8988T (cell line): Measurements from ENCODE around the gene ZNF286A.
"Not testable (repeated sequence)": the region's sequence is repeated elsewhere in the genome, so short reads cannot be mapped to it uniquely, and the experiment has no call there.

Source experiments
- DNase-seq: peaks from one replicate; pipeline ENCODE4 v3.0.0; 2011

The ZNF286A gene

DNA sequence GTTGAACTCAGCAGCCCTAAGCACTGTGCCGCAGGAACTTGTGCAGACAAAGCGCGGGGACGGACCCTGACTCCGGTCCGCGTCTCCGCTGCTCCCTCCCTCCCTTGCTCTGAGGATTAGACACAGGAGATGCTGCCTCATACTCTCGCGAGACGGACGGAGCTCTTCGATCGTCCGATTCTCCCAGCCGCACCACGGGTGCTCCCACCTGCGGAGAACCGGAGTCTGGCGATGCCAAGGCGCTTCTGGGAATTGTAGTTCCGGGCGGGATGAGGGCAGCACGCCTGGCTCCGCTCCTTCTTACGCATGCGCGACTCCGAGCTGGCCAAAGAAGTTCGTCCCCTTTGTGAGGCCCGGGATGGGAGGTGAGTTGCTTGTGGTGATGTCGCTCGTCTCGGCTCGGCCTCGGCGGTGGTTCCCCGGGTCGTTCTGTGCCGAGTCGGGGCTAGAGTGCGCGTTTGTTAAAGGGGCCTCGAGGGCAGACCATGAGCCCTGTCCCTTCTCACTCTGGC, at the start of gene ZNF286A:
Gene ZNF286A, plus strand, starts transcription at position 340 of the 512 bp plus-strand sequence. CDS start 578 bp downstream, outside the sequence.
- peak; percentile 66 for DNase-seq

DNA sequence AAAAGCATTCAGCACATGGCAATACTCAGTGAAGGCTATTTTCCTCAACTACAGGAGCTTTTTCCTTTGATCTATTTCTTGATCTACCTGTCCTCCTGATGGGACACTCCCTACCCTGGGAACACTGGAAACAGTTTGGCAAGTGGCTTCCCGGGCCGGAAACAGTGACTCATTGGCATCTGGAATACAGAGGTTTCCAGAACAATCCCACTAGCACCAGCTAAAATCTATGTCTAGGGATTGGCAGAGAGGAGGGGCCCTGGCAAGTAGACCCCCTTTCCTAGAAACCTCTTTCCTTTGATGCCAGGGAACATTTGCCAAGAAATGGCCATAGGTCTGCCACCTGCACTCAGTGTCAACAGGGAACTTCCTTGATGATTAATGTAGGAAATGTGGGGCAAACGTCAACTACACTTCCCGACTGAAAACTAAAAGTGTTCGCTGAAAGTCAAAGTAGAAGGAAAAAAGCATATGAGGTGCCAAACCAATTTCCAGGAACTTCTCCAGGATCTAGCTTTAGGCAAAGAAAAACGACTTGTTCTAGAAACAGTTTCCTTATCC, 49.6 kb upstream of the ZNF286A start:
- no peak for DNase-seq

DNA sequence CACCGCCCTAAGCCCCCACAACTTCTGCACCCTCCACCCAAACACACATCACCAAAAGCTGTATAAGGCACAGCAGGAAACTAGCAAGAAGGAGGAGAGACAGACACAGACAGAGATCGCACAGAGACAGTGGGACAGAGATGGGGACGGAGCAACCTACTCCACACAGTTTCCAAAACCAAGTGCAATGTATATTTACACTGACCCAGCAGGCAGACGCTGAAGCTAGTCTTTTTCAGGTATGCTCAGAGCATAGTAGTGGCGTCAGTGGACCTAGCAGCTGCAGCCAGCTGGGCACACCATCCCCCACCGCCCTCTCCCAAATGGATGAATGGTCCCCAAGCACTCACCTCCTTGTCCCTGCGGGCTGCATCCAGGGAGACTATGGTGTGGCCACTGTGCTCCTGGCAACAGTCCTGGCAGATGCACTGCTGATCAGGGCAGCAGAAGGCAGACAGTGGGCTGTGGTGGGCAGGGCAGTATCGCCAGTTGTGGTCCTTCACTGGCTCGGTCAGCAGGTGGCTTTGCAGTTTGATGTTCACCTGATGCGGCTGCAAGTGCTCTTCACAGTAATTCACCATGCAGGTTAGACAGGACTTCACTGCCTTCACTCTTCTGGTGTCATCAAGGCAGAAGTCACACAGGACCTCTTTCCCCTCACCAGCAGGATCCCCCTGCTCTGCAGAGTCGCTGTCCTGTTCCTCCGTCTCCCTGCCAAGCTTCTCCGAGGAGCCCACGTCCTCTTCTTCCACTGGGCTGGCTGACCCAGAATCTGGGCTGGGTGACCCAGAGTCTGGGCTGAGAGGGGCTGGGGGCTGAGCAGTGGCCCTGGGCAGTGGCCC, 48.6 kb upstream of the ZNF286A start:
- DNase-seq = no peak

DNA sequence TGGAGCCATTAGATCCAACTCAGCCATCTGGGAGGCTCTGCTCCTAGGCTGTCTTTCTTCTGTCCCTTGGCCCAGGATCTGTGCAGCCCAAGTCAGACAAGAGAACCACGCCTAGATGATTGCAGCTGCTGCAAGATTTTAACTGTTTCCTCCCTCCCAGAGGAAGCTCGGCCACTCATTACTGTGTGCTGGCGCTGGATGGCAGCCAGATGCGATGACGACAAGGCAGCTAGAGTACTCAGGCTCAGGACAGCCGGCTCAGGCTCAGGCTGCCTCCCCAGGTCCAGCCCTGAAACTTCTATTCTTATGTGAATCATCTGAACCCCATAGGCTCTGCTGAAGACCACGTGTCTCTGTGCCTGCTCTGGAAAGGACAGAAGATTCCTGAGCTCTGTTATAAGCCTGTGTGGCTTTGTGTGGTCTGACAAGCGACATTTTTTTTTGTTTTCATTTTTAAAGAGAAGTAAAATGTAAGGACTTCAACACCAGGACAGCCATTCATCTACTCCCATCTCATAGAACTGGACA, 47.9 kb upstream of the ZNF286A start:
- peak; percentile 53 for DNase-seq

DNA sequence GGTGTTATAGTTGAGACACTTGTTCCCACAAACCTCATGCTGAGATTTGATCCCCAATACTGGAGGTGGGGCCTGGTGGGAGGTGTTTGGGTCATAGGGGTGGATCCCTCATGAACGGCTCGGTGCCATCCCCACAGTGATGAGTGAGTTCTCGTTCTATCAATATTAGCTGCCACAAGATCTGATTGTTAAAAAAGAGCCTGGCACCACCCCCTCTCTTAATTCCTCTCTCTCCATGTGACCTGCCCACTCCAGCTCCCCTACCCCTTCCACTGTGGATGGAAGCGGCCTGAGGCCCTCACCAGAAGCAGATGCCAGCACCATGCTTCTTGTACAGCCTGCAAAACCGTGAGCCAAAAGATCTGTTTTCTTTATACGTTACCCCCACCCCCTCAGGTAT, 46.6 kb upstream of the ZNF286A start:
- no peak for DNase-seq

DNA sequence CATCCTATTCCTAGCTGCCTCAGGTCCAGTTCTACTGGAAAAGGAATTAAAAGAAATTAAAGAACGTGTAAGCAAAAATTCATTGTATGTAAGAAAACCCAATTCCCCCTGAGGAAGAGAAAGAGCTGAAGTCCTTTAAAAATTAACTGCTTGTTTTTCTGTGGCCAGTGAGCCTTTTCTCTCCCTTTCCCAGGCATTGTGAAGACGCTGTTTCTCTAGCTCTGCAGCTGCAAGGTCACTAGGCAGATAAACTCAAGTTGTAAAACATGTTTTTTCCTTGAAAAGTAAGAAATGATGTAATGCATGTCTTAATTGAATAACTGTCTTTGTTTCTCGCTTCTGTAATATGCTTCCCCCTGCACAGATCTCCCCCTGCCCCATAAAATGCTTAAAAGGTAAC, 45.2 kb upstream of the ZNF286A start:
- not testable (repeated sequence) for DNase-seq

DNA sequence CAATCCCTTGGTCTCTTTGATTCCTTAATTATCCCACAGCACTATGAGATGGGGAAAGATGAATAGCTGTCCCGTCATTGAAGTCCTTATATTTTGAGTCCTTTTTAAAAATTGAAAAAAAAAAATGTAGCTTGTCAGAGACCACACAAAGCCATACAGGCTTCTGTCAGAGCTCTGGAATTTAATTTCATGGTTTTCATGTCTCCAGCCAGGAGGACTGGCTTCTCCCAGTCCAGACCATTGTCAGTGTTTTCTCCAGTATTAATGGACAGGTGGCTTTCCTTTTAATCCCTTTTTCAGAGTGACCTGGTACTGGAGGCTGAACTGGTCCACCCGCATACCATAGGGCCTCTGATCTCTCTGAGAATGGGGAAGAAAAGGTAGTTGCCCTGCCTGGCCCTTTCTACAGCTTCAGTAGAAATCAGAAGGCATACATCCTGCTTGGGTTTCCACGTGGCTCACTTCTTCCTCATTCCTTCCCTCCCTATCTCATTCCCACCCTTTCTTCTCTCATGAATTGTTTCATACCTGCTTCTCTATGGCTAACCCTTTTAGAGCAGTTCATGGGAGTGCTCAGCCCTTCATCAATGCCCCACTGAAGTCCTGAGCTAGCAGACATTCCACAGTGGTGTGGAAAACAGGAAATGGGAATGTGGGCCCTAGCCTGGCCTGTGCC, 44.5 kb upstream of the ZNF286A start:
- DNase-seq = no peak

DNA sequence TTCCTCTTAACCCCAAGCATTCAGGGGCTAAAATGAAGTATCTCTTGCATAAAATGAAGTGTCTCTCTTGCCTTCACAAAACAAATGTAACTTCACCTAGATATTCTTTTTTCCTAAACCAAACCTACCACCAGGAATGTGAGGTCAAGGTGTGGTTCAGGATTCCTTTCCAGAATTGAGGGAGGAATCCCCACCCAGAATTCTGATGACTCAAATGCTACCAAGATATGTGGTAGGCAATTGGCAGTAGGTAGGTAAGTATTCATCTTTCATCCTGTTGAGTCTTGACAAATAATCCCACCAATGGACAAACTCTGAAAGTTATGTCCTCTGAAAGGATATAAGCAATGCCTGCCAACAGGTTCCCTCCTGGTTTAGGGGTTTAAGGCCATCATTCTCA, 41.7 kb upstream of the ZNF286A start:
- no peak for DNase-seq

DNA sequence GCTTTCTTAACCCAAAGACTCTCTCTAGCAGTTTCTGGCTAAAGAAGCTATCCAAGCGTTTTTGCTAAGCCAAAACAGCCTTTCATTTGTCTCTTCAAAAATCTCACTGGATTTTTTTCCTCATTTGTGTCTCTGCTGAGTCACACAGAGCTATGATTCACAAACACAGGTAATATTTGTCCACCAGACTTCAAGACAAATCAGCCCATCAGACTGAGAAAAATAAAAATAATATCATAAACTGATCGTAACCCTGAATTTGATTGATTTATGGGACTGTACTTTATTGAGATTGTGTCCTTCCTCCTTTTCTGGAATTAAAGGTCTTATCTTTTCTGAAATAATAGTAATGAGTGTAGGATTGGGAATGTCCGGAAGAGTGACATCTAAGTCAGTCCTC, 41.3 kb upstream of the ZNF286A start:
- no peak for DNase-seq

DNA sequence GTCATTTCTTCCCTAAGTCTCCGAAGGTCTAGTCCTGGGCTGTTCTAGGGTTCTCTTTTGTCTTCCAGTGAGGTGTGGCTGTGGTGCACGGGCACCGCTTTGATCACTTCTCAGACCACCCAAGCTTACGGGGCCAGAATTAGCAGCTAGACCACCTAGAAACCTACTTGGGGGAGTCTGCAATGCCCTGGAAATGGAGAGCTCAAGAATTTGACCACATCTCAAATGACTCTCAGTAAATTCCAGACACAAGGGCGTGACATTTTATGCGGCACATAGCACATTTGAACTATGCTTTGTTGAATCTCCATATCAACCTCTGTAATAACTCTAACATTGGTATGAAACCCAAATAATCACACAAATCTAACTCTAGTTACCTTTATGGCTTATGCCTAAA, 40.3 kb upstream of the ZNF286A start:
- no peak for DNase-seq

DNA sequence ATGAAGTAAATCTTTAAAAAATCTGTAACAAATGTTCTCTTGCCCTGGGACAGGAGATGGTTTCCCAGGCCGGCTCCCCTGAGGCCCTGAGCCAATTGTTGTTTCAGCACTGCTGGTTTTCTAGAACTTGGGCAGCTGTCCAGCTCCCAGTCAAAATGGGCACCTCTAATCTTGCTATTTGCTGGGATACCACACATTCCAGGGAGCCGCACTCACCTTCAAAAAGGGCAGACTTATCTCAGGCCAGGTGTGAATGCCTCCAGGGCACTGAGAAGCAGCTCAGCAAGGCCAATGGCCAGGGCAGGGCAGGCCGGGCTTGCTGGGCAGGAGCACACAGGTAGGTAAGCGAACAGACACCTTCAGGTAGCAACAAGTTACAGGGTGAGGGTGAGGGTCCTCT, 39.9 kb upstream of the ZNF286A start:
- DNase-seq = no peak

DNA sequence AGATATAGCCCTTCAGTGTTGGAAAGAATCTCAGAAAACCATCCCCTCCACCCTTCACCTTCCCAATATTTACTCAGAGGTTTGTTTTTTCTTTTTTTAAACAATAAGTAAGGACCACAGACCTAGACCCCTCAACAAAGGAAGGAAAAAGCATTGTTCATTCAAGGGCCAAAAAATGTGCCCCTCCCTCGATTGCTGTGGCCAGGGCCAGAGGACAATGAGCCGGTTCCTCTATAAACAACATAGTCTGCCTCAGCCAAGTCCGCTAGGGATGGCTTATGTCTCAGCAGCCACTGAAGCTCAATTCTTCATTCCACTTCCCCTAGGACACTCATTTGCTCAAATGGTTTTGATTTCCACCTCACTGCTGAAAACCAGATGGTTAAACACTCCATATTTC, 39.5 kb upstream of the ZNF286A start:
- DNase-seq = no peak

DNA sequence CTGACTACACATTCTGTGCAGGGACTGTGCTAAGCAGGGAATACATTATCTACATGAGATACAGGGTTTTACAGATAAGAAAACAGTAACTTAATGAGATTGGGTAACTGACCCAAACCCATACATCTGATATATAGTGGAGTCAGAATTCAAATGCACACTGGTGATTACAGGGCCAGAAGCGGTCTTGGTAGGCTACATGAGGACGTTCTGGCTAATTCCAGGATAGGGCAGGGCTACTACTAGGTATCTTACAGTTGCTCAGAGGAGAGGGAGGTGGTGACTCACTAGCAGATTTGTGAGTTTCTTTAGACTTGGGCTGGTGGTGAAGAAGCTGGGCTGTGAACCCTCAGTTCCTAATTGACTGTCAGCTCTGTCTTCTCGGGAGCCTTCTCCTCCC, 36.9 kb upstream of the ZNF286A start:
- no peak for DNase-seq

DNA sequence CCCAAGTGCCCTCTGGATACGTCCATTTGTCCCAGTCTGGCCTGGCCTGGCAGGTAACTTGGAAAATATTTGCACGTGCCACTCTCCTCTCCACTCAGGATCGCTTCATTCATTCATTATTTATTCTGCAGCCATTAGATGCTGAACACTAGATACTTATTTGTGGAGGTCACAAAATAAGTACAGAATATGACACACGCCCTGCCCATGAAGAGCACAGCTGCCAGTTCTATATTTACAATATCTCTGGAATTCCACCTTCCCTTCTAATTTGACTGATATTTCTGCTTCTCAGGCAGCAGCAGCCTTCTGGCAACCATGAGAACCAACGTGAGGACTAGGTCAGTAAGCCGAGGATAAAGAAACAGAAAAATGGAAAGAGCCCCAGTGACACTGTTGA, 36.4 kb upstream of the ZNF286A start:
- no peak for DNase-seq

DNA sequence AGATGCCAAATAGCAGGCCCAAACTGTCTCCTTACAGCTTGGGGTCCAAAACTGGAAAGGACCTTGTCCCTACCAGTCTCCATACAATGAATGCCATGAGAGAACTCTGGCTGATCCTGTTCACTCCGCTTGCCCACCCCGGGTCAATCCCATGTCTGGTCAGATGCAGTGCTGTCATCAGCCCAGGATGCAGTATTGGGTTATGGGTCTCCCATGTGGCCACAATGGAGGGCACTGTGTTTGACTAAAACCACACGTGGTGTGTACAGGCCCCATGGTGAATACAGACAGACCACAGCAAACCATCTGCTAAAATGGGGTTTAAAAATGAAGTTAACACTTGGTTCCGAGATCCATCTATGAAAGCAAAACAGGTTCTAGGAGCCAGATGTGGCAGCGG, 35.9 kb upstream of the ZNF286A start:
- no peak for DNase-seq

DNA sequence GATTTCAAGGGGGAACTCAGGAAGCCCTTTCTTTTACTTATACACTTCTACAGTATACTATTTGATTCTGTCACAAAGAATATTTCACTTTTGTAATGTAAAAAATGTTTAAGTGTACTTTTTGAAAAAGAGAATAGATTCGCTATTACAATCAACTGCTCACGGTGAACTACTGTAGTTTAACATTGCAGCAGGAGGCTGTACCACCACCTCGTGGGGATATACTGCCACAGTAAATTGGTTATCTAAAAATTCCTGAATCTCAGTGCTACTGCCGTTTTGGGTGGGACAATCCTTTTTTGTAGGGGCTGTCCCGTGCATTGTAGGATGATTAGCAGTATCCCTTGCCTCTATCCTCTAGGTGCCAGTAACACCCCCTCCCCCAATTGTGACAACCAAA, 30.0 kb upstream of the ZNF286A start:
- DNase-seq = not testable (repeated sequence)

DNA sequence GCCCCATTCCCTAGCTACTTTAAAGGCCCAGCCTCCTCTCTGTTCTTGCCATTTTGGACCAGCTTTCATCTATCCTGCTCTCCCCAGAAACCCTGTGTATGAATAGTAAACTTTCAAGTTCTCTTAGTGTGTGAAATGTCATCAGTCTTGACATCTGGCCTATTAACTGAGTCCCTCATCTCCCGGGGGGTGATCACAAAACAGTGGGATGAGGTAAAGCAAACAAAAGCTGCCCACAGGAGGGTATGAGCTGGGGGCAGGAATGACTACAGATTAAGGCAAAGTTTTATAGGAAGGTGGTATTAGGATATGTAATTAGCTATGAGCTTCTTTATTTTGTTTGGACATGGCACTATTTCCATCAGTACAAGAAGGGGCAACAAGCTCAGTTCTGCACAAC, 24.9 kb upstream of the ZNF286A start:
- DNase-seq = not testable (repeated sequence)

DNA sequence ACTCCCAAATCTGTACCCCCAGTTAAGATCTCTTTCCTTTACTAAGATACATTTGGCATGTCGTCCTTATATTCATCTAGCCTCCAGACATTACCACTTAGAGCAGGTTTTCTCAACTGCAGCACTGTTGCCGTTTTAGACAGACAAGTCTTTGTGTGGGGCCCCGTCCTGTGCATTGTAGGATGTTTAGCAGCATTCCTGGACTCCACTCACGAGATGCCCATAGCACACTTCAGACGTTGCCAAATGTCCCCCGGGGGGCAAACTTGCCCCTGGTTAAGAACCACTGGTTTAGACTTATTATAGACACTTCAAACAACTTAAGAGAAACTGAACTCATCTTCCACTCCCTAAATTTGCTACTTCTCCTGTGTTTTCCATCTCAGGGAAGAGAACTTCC, 23.6 kb upstream of the ZNF286A start:
- DNase-seq = not testable (repeated sequence)

DNA sequence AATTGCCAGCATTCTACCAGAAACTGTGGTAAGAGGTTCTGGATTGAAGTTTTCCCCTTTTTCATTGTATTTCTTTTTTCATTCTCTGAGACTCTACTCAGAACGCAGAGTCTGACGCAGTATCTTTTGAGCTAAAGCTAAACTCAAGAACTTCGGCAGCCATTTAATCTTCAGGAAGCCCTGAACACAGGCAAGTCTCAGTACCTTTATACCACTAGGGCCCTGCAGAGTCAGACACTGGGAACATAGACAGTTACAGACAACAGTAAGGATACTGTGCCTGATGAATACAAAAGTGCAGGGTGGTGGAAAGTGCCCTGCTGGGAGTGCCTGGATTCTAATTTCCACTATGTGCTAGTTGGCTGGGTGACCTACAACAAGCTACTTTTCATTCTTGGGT, 16.4 kb upstream of the ZNF286A start:
- not testable (repeated sequence) for DNase-seq

DNA sequence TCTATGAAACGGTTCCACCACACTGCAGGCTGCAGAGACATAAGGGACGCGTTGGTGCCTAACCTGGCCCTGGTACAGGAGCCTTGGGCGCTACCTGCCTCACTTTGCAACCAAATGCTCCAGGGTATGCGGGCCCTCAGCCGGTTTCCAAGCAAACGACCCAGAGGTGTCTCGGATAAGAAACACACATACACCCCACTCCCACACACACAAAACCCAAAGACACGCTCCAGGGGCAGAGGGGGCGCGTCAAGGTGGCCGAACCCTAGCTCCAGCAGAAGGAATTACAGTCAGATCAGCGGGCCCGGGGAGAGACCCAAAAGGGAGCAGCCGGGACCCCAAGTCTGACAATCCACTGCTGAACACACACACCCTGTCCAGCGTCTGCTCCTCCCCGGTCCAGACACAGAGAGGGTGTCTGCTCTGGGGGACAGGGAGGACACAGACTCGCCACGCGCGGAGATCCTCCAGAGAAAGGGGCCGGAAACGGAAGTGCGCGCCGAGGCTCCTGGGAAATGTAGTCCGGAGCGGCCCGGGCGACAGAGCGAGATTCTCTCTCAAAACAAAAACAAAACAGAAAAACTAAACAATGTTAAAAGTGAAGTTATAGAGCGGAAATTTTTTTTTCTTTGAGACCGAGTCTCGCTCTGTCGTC, 15.6 kb upstream of the ZNF286A start, which contains the start of gene TRIM16:
Gene TRIM16, minus strand, starts transcription at position 488 of the 655 bp plus-strand sequence. CDS start 32,702 bp downstream, outside the sequence.
- not testable (repeated sequence) for DNase-seq

DNA sequence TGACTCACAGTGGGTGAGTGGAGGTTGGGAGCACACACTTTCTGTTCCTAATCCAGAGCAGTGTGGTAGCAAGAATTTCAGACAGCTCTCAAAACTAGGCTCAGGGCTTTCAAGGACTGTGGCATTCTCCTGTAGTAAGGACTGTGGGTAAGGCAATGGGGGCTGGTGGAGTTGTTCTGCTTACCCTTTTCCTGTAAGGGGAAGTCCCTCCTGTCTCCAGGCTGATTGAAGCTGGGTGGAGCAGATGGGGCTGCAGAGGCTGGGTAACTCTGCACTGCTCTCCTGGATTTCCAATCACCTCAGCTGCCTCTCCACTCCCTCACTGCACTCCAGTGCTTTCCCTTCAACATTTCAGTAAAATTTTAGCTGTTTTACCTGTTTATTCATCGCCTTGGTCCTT, 12.1 kb upstream of the ZNF286A start:
- DNase-seq = not testable (repeated sequence)

DNA sequence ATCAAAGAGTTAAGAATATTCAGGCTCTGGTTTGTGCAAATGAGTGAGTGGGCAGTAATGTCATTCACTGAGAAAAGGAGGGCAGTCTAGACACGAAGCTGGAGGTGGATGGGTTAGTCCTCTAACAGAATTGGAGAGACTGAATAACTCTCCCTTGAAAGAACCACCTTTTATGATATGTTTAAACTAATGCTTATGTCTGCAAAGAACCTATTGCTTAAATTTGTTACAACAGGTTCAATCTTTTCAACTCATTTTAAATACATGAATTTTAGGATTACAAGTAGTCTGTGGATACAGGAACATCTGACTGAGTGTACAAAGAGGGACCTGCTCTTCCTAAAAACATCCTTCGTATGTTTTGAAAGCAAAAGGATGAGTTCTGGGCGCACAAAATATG, 585 bp upstream of the ZNF286A start:
- DNase-seq = not testable (repeated sequence)

DNA sequence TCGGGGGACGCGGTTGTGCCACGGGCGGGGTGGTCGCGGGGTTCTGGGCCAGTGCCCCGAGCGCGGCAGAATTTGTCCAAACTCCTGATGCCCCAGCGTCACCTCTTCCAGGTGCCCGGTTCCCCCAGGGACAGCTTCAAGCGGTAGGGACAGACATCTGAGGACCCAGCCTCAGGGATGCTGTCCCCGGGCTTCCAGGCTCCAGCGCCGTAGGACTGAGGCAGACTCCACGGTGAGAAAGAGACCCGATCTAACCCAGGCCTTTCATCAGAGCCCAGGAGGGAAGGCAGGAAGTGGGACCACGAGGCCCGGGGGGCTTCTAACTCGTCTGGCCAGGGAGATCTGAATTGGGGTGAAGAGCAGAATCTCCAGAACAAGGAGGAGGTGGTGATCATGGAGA, 385 bp downstream of the ZNF286A start:
- not testable (repeated sequence) for DNase-seq
